GM12878 (cell line): ENCODE results near the gene NCOA6. TPM values are rescaled to one million over a fixed set of nuclear protein-coding genes. Genes with fewer than 3 reads are reported as not detected.

ENCODE experiments used
- ATAC-seq: fragments of 200-7000 bp; cut with Tn5 transposase; 3 replicates; pipeline ENCODE4 v1.9.1; 2020; ENCODE audit warnings: mild to moderate bottlenecking, moderate library complexity
- BruUV-seq: library from RNA; stranded (reverse); fragments of 400-500 nt; replicated peaks from 2 replicates; lab custom pipeline; 2021; lab: Mats Ljungman, UMichigan
- CTCF ChIA-PET: fragments of 300-600 bp; sonication (Branson Sonifier 250); formaldehyde crosslinking; extraction: SDS; loops from one replicate; lab custom pipeline; 2021; ENCODE audit warnings: inconsistent platforms; lab: Yijun Ruan, JAX
- POLR2A ChIA-PET: fragments of 350-600 bp; formaldehyde crosslinking; extraction: SDS; loops from one replicate; lab custom pipeline; 2021; ENCODE audit warnings: inconsistent platforms; lab: Charles Lee
- RAD21 ChIA-PET: fragments of 300-600 bp; sonication (Branson Sonifier 250); formaldehyde crosslinking; loops from one replicate; lab custom pipeline; 2023; ENCODE audit warnings: antibody characterized with exemption; ENCODE audit not compliant: unreplicated experiment; lab: Charles Lee
- SMC1A ChIA-PET: fragments of 300-600 bp; sonication (Branson Sonifier 250); formaldehyde crosslinking; loops from one replicate; lab custom pipeline; 2023; ENCODE audit not compliant: unreplicated experiment, uncharacterized antibody; lab: Charles Lee
- DNase-seq: peaks from one replicate; pipeline ENCODE4 v3.0.0-alpha.2; 2011; ENCODE audit warnings: low read depth, low spot score
- FAIRE-seq: peaks from 3 replicates; lab custom pipeline; 2011; peaks lifted over from hg19 to GRCh38; lab: Jason Lieb, UNC
- H2AFZ ChIP-seq: 2 replicates; pipeline ENCODE4 v1.6.0; 2011; ENCODE audit warnings: low read depth, low read length, control low read depth; ENCODE audit not compliant: control insufficient read depth
- H3K27ac ChIP-seq: 2 replicates; pipeline ENCODE4 v1.5.1; 2011; ENCODE audit warnings: control low read depth; ENCODE audit not compliant: control insufficient read depth, insufficient read depth
- H3K27me3 ChIP-seq, 2 experiments: replicated peaks in 1 of 2; 2 replicates each; pipeline versions ENCODE4 v1.6.0 to v1.6.1; 2011; ENCODE audit warnings: low read length in 1 of 2; ENCODE audit not compliant: control insufficient read depth in 2 of 2, insufficient read depth in 2 of 2
- H3K36me3 ChIP-seq, 2 experiments: 2 replicates each; pipeline ENCODE4 v1.5.1; 2011; ENCODE audit warnings: low read length in 1 of 2; ENCODE audit not compliant: control insufficient read depth in 2 of 2, insufficient read depth in 2 of 2
- H3K4me1 ChIP-seq: 2 replicates; pipeline ENCODE4 v1.6.1; 2011; ENCODE audit warnings: mild to moderate bottlenecking, low read length, moderate library complexity, mixed read lengths; ENCODE audit not compliant: control insufficient read depth, insufficient read depth
- H3K4me2 ChIP-seq: 2 replicates; pipeline ENCODE4 v1.6.0; 2011; ENCODE audit warnings: control low read depth; ENCODE audit not compliant: control insufficient read depth, insufficient read depth
- H3K4me3 ChIP-seq: fragments of 200-600 bp; sonication (generic); 2 replicates; pipeline ENCODE4 v1.5.1; 2016
- H3K79me2 ChIP-seq: 2 replicates; pipeline ENCODE4 v1.6.0; 2011; ENCODE audit warnings: low read length; ENCODE audit not compliant: control insufficient read depth, insufficient read depth
- H3K9ac ChIP-seq: 2 replicates; pipeline ENCODE4 v1.8.0; 2011; ENCODE audit warnings: low read length, control low read depth, mixed read lengths; ENCODE audit not compliant: control insufficient read depth, insufficient read depth
- H3K9me3 ChIP-seq: replicated peaks from 3 replicates; pipeline ENCODE4 v1.5.1; 2011; ENCODE audit warnings: mild to moderate bottlenecking, low read length; ENCODE audit not compliant: control insufficient read depth, insufficient read depth
- H4K20me1 ChIP-seq: 2 replicates; pipeline ENCODE4 v1.6.0; 2011; ENCODE audit not compliant: control insufficient read depth, insufficient read depth
- KDM1A ChIP-seq: fragments of 200-600 bp; sonication (generic); IDR thresholded peaks from 2 replicates; pipeline ENCODE4 v1.6.1; 2016; ENCODE audit warnings: borderline replicate concordance
- NR2C2 ChIP-seq: IDR thresholded peaks from 2 replicates; pipeline ENCODE4 v1.6.1; 2011; ENCODE audit warnings: borderline replicate concordance, low read depth; ENCODE audit not compliant: control insufficient read depth, insufficient read length
- PML ChIP-seq: IDR thresholded peaks from 2 replicates; pipeline ENCODE4 v1.6.1; 2012; ENCODE audit warnings: low read length, inconsistent platforms
- TBL1XR1 ChIP-seq: IDR thresholded peaks from 2 replicates; pipeline ENCODE4 v1.6.1; 2012; ENCODE audit warnings: low read depth, low read length, improper control_type of control experiment
- WGBS: methylation state at CpG from one replicate; pipeline ENCODE4 v1.1.6; 2016; ENCODE audit warnings: low lambda C conversion rate; ENCODE audit not compliant: insufficient replicate concordance, insufficient coverage; ENCODE audit errors: missing lambda C conversion rate; 5-methylcytosine and 5-hydroxymethylcytosine counted together
- in situ Hi-C: fragments of 300-500 bp; cut with MboI; formaldehyde crosslinking; loops from 9 replicates; pipeline ENCODE4 v1.14.3; 2018; ENCODE audit warnings: mixed read lengths
- intact Hi-C: fragments of 100-400 bp; cut with micrococcal nuclease; formaldehyde crosslinking; loops from one replicate; pipeline ENCODE4 v1.14.2; 2022; ENCODE audit not compliant: unreplicated experiment
- polyA plus RNA-seq, 11 experiments: library from polyadenylated mRNA; depleted of rRNA in 4 of 11; unstranded in 6 of 11; stranded (reverse) in 5 of 11; fragments of >200 nt; fragmentation: Nextera tagmentation in 4 of 11; fragmentation: Illumina TruSeq in 1 of 11; extraction: Ambion mirVana in 4 of 11; extraction: Trizol in 1 of 11; gene quantifications; 1 replicate in 1 of 11; 2 replicates in 10 of 11; pipeline versions ENCODE4 v1.2.1 to v1.2.3, GENCODE V29; 2011 to 2016; ENCODE audit warnings: inconsistent platforms in 2 of 11, missing spikeins in 2 of 11, low read depth in 1 of 11
- total RNA-seq, 4 experiments: library from RNA; depleted of rRNA in 3 of 4; stranded (reverse); fragments of >200 nt in 3 of 4; fragmentation: Illumina TruSeq in 1 of 4; extraction: Trizol in 1 of 4; gene quantifications; 2 replicates each; pipeline versions ENCODE4 v1.2.1 to v1.2.3, GENCODE V29; 2013 to 2021
- TF ChIP-seq, protein P1 (sequence below): IDR thresholded peaks from 2 replicates; pipeline ENCODE4 v1.6.1; 2011; ENCODE audit warnings: mild to moderate bottlenecking, low read depth, low read length, moderate library complexity; ENCODE audit not compliant: insufficient replicate concordance

Gene NCOA6
- total and polyA plus RNA-seq, 10 of the 15 experiments (the other 5 are each of a cell fraction or from before 2014, with no cell fraction given): 6.1 to 20.6 (median 12.6) TPM

DNA sequence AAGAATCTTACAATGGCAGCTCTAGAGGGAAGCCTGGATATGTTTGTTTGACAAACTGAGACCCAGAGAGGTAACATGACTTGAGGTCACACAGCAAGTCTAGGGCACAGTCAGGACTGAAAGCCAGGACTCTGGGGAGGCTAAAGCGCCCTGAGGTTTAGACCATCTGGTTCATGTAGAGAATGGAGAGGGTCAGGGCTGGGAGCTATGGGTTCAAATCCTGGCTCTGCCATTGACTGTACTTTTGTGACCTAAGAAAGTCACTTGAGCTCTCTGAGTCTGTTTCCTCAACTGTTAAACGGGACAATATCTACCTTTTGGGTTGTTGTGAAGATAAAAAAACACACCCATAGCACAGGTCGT lies 122.4 kb downstream of the NCOA6 start:
- Histone ChIP-seq H3K36me3 (no peaks in the 10 kb centered on the region), H3K9ac (no peak overlapping the region), H3K4me1 (peaks cover 3% of the 10 kb centered on the region; the same call in 1 of the 2 replicates), H3K4me2 (peak overlapping the region; percentile 88), H2AFZ (no peak overlapping the region), H3K27ac (no peak overlapping the region), H3K27me3 (no peaks in the 10 kb centered on the region), H3K79me2 (no peaks in the 10 kb centered on the region), H4K20me1 (no peaks in the 10 kb centered on the region), H3K9me3 (no peaks in the 10 kb centered on the region), H3K4me3 (no peak overlapping the region)
- in situ Hi-C loops (no loop called here), intact Hi-C loops (no loop called here)
- TSS peak; percentile 47 for BruUV-seq
- no peak for ATAC-seq
- POLR2A ChIA-PET: interaction anchor here (0.8 to 1.8 kb wide), 5 partner anchors 10 to 186 kb away, joined by 3 to 11 read pairs (median 4); no protein-coding TSS in a partner anchor
- RAD21 ChIA-PET: interaction anchor here (1.0 to 1.9 kb wide), 3 partner anchors 22 to 67 kb away, joined by 3 to 11 read pairs (median 7); partner anchors contain the start of gene PIGU
- SMC1A ChIA-PET: interaction anchor here (0.6 to 13.1 kb wide), 9 partner anchors 17 to 390 kb away, joined by 3 to 146 read pairs (median 4); no protein-coding TSS in a partner anchor
- no peak for FAIRE-seq
- CTCF ChIA-PET: interaction anchor here (1.0 to 10.2 kb wide), 8 partner anchors 14 to 389 kb away, joined by 3 to 118 read pairs (median 4); no protein-coding TSS in a partner anchor
- TF ChIP-seq, protein P1, sequence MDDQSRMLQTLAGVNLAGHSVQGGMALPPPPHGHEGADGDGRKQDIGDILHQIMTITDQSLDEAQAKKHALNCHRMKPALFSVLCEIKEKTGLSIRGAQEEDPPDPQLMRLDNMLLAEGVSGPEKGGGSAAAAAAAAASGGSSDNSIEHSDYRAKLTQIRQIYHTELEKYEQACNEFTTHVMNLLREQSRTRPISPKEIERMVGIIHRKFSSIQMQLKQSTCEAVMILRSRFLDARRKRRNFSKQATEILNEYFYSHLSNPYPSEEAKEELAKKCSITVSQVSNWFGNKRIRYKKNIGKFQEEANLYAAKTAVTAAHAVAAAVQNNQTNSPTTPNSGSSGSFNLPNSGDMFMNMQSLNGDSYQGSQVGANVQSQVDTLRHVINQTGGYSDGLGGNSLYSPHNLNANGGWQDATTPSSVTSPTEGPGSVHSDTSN: no peak
- no peak for TF ChIP-seq TBL1XR1
- no peak for TF ChIP-seq PML
- no peak for TF ChIP-seq KDM1A
- no peak for TF ChIP-seq NR2C2
- 31% methylated on average over 3 of the region's 3 CpGs for WGBS
- DNase-seq: no peak
